PFSK-1 (cell line): ENCODE measurements around the gene NEDD1.

ENCODE experiments used
- POLR2AphosphoS5 ChIP-seq: IDR thresholded peaks from 2 replicates; pipeline ENCODE4 v1.6.1; 2012; ENCODE audit warnings: low read depth, mild to moderate bottlenecking, control low read depth, low read length, moderate library complexity
- REST ChIP-seq, 2 experiments: IDR thresholded peaks; 2 replicates each; pipeline versions ENCODE4 v1.6.1 to v1.8.0; 2011 to 2012; ENCODE audit warnings: low read depth in 2 of 2, low read length in 2 of 2, control low read depth in 1 of 2, inconsistent platforms in 1 of 2, mild to moderate bottlenecking in 1 of 2, moderate library complexity in 1 of 2; ENCODE audit not compliant: insufficient read depth in 1 of 2
- TAF1 ChIP-seq: IDR thresholded peaks from 2 replicates; pipeline ENCODE4 v1.6.1; 2012; ENCODE audit warnings: low read length, control low read depth, borderline replicate concordance; ENCODE audit not compliant: insufficient read depth

- TF ChIP-seq REST (IDR thresholded peaks at IDR 0.05; ENCODE audit: insufficient read depth in 1 of 2, low read depth in 2 of 2, low read length in 2 of 2) (no peak), TAF1 (no peak), POLR2AphosphoS5 (no peak)
Observed at GRCh38 chr12:96989916-96990315, 82.9 kb downstream of the NEDD1 start.
